Panc1 (cell line): ENCODE measurements around the gene MSI2. TPM values are rescaled to one million over a fixed set of nuclear protein-coding genes. Genes with fewer than 3 reads are reported as not detected.

Experiments
- ATAC-seq: fragments of 200-7000 bp; cut with Tn5 transposase; 2 replicates; pipeline ENCODE4 v1.9.1; 2020; ENCODE audit warnings: mild to moderate bottlenecking, moderate library complexity
- BruUV-seq: library from RNA; stranded (reverse); fragments of 400-500 nt; replicated peaks from 2 replicates; lab custom pipeline; 2021; lab: Mats Ljungman, UMichigan
- CTCF ChIA-PET: fragments of 300-600 bp; sonication (Branson Sonifier 250); formaldehyde crosslinking; loops from one replicate; lab custom pipeline; 2022; ENCODE audit warnings: antibody characterized with exemption; lab: Charles Lee
- POLR2A ChIA-PET: fragments of 300-600 bp; sonication (Branson Sonifier 250); formaldehyde crosslinking; loops from one replicate; lab custom pipeline; 2022; ENCODE audit warnings: antibody characterized with exemption; lab: Charles Lee
- DNase-seq: peaks from one replicate; pipeline ENCODE4 v3.0.0-alpha.2; 2010; ENCODE audit warnings: low read depth, low spot score
- H3K27ac ChIP-seq: 2 replicates; pipeline ENCODE4 v1.5.1; 2011; ENCODE audit warnings: mild to moderate bottlenecking, low read length, inconsistent platforms
- H3K27me3 ChIP-seq: fragments of 200-500 bp; sonication (Bioruptor generic); 2 replicates; pipeline ENCODE4 v1.6.0; 2014; ENCODE audit warnings: low read length, inconsistent platforms; ENCODE audit not compliant: control insufficient read depth, insufficient read depth
- H3K36me3 ChIP-seq: fragments of 200-500 bp; sonication (Bioruptor generic); 2 replicates; pipeline ENCODE4 v1.5.1; 2014; ENCODE audit warnings: inconsistent platforms, mild to moderate bottlenecking, low read length, moderate library complexity; ENCODE audit not compliant: control insufficient read depth, insufficient read depth
- H3K4me1 ChIP-seq: 2 replicates; pipeline ENCODE4 v1.5.1; 2011; ENCODE audit warnings: inconsistent platforms, mild to moderate bottlenecking, low read length, moderate library complexity; ENCODE audit not compliant: control insufficient read depth, insufficient read depth
- H3K4me3 ChIP-seq, 2 experiments: 2 replicates each; pipeline ENCODE4 v1.5.1; 2011 to 2012; ENCODE audit warnings: low read depth in 2 of 2, low read length in 2 of 2, mild to moderate bottlenecking in 2 of 2, inconsistent platforms in 1 of 2, moderate library complexity in 1 of 2
- H3K9me3 ChIP-seq: fragments of 200-500 bp; sonication (Bioruptor generic); 2 replicates; pipeline ENCODE4 v1.5.1; 2014; ENCODE audit warnings: low read depth, mild to moderate bottlenecking, inconsistent platforms, low read length, moderate library complexity; ENCODE audit not compliant: control insufficient read depth, insufficient read depth
- POLR2AphosphoS5 ChIP-seq: IDR thresholded peaks from 2 replicates; pipeline ENCODE4 v1.6.1; 2012; ENCODE audit warnings: mild to moderate bottlenecking, low read depth, low read length, moderate library complexity
- SIN3A ChIP-seq: IDR thresholded peaks from 2 replicates; pipeline ENCODE4 v1.6.1; 2012; ENCODE audit warnings: low read depth, mild to moderate bottlenecking, low read length, moderate library complexity, borderline replicate concordance; ENCODE audit not compliant: insufficient read depth
- TCF7L2 ChIP-seq: IDR thresholded peaks from 2 replicates; pipeline ENCODE4 v1.6.1; 2011; ENCODE audit warnings: mild to moderate bottlenecking, low read depth, low read length, inconsistent platforms
- in situ Hi-C: cut with HindIII; loops from 2 replicates; pipeline ENCODE4 v1.10.0; 2016; ENCODE audit warnings: low sequenced_read_pairs, low pct_unique_long_range_greater_than_20kb
- intact Hi-C: fragments of 100-400 bp; cut with micrococcal nuclease; formaldehyde crosslinking; loops from one replicate; pipeline ENCODE4 v1.10.0; 2022; ENCODE audit not compliant: unreplicated experiment
- total RNA-seq: library from RNA; stranded (reverse); gene quantifications from one replicate; pipeline ENCODE4 v1.2.1, GENCODE V29; 2021; ENCODE audit not compliant: unreplicated experiment
- TF ChIP-seq, protein P1 (sequence below): fragments of 450-650 bp; IDR thresholded peaks from 2 replicates; pipeline ENCODE4 v1.5.1; 2017; ENCODE audit warnings: mild to moderate bottlenecking
- TF ChIP-seq, protein P2 (sequence below), 2 experiments: IDR thresholded peaks; 2 replicates each; pipeline ENCODE4 v1.6.1; 2011 to 2012; ENCODE audit warnings: low read depth in 2 of 2, control low read depth in 1 of 2, low read length in 1 of 2, mild to moderate bottlenecking in 1 of 2, moderate library complexity in 1 of 2; ENCODE audit not compliant: insufficient read depth in 1 of 2

Gene MSI2
- total RNA-seq, 1 experiment from 2014 or later: 38.5 TPM

DNA sequence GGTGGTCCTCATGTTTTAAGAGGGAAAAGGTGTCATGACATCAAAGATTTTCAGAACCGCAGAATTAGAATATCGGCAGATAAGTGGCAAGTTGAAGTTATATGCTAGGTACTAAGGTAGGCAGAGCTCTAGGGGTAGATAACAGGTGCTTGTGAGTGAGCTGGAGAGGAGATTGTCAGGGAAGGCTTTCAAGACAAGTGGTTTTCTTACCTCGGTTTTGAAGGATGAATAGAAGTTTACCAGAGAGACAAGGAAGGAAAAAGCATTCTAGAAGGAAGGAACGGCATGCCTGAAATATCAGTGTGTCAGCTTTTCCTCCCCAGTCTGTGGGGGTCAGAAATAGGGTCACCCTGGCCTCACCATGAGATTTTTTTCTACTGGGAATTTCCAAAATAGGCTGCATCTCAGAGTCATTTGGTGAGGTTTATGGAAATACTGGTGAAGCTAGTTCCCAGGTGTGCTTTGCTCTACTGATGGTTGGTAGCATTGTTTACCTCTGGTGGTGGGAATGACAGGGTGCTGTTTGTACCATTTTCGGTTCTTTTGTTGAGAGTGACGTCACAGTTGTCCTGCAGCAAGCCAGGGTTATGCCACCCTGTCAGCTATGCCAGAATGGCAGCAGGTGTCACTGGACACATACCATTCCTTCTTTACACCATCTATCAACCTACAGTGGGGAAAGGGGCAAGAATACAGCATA, 112.5 kb downstream of the MSI2 start:
- TF ChIP-seq POLR2AphosphoS5 (no peak), TCF7L2 (no peak), SIN3A (no peak)
- TF ChIP-seq, protein P1, sequence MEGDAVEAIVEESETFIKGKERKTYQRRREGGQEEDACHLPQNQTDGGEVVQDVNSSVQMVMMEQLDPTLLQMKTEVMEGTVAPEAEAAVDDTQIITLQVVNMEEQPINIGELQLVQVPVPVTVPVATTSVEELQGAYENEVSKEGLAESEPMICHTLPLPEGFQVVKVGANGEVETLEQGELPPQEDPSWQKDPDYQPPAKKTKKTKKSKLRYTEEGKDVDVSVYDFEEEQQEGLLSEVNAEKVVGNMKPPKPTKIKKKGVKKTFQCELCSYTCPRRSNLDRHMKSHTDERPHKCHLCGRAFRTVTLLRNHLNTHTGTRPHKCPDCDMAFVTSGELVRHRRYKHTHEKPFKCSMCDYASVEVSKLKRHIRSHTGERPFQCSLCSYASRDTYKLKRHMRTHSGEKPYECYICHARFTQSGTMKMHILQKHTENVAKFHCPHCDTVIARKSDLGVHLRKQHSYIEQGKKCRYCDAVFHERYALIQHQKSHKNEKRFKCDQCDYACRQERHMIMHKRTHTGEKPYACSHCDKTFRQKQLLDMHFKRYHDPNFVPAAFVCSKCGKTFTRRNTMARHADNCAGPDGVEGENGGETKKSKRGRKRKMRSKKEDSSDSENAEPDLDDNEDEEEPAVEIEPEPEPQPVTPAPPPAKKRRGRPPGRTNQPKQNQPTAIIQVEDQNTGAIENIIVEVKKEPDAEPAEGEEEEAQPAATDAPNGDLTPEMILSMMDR: no peak
- TF ChIP-seq, protein P2, sequence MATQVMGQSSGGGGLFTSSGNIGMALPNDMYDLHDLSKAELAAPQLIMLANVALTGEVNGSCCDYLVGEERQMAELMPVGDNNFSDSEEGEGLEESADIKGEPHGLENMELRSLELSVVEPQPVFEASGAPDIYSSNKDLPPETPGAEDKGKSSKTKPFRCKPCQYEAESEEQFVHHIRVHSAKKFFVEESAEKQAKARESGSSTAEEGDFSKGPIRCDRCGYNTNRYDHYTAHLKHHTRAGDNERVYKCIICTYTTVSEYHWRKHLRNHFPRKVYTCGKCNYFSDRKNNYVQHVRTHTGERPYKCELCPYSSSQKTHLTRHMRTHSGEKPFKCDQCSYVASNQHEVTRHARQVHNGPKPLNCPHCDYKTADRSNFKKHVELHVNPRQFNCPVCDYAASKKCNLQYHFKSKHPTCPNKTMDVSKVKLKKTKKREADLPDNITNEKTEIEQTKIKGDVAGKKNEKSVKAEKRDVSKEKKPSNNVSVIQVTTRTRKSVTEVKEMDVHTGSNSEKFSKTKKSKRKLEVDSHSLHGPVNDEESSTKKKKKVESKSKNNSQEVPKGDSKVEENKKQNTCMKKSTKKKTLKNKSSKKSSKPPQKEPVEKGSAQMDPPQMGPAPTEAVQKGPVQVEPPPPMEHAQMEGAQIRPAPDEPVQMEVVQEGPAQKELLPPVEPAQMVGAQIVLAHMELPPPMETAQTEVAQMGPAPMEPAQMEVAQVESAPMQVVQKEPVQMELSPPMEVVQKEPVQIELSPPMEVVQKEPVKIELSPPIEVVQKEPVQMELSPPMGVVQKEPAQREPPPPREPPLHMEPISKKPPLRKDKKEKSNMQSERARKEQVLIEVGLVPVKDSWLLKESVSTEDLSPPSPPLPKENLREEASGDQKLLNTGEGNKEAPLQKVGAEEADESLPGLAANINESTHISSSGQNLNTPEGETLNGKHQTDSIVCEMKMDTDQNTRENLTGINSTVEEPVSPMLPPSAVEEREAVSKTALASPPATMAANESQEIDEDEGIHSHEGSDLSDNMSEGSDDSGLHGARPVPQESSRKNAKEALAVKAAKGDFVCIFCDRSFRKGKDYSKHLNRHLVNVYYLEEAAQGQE (IDR thresholded peaks at IDR 0.05; ENCODE audit: insufficient read depth in 1 of 2, low read depth in 2 of 2, low read length in 1 of 2): no peak
- DNase-seq: no peak
- Histone ChIP-seq H3K36me3 (no peaks in the 10 kb centered on the region), H3K9me3 (peaks cover 5% of the 10 kb centered on the region; the same call in 1 of the 2 replicates), H3K27me3 (no peaks in the 10 kb centered on the region), H3K4me1 (peaks cover 23% of the 10 kb centered on the region), H3K27ac (no peak overlapping the region), H3K4me3 (no peak overlapping the region)
- BruUV-seq: no TSS peak
- CTCF ChIA-PET: no interaction called here
- intact Hi-C loops (no loop called here), in situ Hi-C loops (no loop called here)
- POLR2A ChIA-PET: interaction anchor here (0.7 kb wide), 1 partner anchor 35 kb away, joined by 3 read pairs; no protein-coding TSS in a partner anchor
- ATAC-seq: no peak

DNA sequence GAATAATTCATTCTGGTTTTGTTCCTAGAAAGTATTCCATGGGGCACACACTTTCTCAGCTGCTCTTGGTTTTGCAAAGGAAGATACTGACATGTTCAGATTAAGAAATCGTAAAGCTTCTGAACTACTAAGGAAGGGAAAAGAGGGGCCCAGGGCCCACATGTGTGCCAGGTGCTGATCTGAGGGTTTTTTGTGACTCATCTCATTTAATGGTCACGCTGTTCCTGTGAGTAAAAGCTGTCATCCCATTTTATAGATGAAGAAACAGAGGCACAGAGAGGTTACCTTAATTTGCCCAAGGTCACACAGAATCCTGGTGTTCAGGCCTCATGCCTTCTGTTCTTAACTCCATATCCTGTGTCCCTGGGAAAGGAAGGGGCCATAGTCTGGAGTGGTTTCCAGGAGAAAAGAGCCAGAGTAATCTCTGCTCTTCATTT, 113.2 kb downstream of the MSI2 start:
- H3K36me3 ChIP-seq: no peaks in the 10 kb centered on the region
- peaks cover 23% of the 10 kb centered on the region for H3K4me1 ChIP-seq
- H3K27ac ChIP-seq: no peak overlapping the region
- in situ Hi-C loops (no loop called here), intact Hi-C loops (no loop called here)
- H3K9me3 ChIP-seq: peaks cover 9% of the 10 kb centered on the region; the same call in 1 of the 2 replicates
- no peak overlapping the region for H3K4me3 ChIP-seq
- ATAC-seq: no peak
- TF ChIP-seq, protein P1: no peak
- TF ChIP-seq, protein P2 (IDR thresholded peaks at IDR 0.05; ENCODE audit: insufficient read depth in 1 of 2, low read depth in 2 of 2, low read length in 1 of 2): no peak
- no peak for TF ChIP-seq POLR2AphosphoS5
- no peak for TF ChIP-seq TCF7L2
- TF ChIP-seq SIN3A: no peak
- no TSS peak for BruUV-seq
- ChIA-PET CTCF (no interaction called here), POLR2A (no interaction called here)
- no peak for DNase-seq
- no peaks in the 10 kb centered on the region for H3K27me3 ChIP-seq
